GM10248 (cell line): ENCODE data around the gene TIGAR.

ENCODE experiments used
- CTCF ChIA-PET: fragments of 300-600 bp; sonication (Branson Sonifier 250); formaldehyde crosslinking; extraction: SDS; loops from one replicate; lab custom pipeline; 2021; ENCODE audit warnings: antibody characterized with exemption; lab: Yijun Ruan, JAX
- POLR2A ChIA-PET: fragments of 350-650 bp; sonication (Branson Sonifier 250); formaldehyde crosslinking; extraction: SDS; loops from one replicate; lab custom pipeline; 2020; ENCODE audit warnings: antibody characterized with exemption; lab: Yijun Ruan, JAX
- DNase-seq: peaks from one replicate; pipeline ENCODE4 v3.0.0; 2012; ENCODE audit errors: extremely low spot score
- TF ChIP-seq, protein P1 (sequence below): IDR thresholded peaks from 2 replicates; pipeline ENCODE4 v1.5.1; 2012; ENCODE audit warnings: mild to moderate bottlenecking, low read depth; ENCODE audit errors: extremely low read depth, missing control alignments, control extremely low read depth

TIGAR gene

DNA sequence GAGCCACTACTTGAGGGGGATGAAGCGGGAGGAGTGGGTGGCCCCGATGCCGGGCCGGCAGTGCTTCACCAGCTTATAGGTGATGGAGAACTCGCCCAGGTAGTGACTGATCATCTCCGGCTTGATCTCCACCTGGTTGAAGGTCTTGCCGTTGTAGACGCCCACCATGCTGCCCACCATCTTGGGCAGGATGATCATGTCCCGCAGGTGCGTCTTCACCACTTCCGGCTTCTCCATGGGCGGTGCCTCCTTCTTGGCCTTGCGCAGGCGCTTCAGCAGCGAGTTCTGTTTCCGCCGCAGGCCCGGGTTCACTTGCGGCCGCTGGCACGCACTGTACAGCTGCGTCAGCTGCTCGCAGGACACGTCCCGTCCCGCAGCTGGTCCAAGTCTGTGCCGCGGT is 3.4 kb downstream of the TIGAR start:
- POLR2A ChIA-PET = no interaction called here
- no peak for DNase-seq
- TF ChIP-seq, protein P1, sequence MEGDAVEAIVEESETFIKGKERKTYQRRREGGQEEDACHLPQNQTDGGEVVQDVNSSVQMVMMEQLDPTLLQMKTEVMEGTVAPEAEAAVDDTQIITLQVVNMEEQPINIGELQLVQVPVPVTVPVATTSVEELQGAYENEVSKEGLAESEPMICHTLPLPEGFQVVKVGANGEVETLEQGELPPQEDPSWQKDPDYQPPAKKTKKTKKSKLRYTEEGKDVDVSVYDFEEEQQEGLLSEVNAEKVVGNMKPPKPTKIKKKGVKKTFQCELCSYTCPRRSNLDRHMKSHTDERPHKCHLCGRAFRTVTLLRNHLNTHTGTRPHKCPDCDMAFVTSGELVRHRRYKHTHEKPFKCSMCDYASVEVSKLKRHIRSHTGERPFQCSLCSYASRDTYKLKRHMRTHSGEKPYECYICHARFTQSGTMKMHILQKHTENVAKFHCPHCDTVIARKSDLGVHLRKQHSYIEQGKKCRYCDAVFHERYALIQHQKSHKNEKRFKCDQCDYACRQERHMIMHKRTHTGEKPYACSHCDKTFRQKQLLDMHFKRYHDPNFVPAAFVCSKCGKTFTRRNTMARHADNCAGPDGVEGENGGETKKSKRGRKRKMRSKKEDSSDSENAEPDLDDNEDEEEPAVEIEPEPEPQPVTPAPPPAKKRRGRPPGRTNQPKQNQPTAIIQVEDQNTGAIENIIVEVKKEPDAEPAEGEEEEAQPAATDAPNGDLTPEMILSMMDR = no peak
- CTCF ChIA-PET = interaction anchor here (1.0 to 2.2 kb wide), 2 partner anchors 10 to 48 kb away, joined by 3 to 5 read pairs; no protein-coding TSS in a partner anchor

DNA sequence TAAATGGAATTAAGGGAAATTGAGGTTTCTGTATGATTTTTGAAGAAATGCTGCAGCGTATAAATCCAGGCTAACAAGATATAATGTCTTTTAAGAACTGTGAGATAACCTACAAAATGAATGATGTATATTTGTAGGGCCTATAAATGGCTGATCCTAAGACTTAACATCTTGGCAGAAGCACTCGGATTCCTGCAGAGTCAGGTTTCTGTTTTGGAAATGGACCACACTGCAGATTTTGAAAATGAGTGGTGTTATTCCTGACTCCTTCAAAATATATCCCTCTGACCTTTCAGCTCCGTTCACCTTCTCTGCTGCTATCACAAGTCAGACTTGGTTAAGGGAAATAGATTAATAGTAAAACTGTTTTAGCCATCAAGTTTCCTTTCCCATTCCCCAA is 5.0 kb downstream of the TIGAR start:
- TF ChIP-seq, protein P1 = no peak
- ChIA-PET POLR2A (no interaction called here), CTCF (interaction anchor here (1.3 to 2.2 kb wide), 4 partner anchors 9 to 279 kb away, joined by 3 to 5 read pairs (median 4); no protein-coding TSS in a partner anchor)
- DNase-seq = no peak

DNA sequence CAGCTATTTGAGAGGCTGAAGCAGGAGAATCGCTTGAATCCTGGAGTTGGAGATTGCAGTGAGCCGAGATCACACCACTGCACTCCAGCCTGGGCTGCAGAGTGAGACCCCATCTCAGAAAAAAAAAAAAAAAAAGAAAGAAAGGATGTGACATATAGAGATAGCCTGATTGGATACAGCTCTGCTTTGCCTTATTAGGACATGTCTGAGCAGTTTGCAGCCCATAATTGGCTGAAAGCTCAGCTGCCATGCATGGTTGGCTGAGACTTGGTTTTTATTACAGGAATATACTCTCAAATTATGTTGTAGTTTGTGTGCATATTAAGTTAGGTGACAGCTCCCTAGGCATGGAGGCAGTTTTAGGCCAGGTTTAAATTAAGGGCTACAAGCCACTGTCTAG is 6.3 kb downstream of the TIGAR start:
- ChIA-PET CTCF (no interaction called here), POLR2A (no interaction called here)
- TF ChIP-seq, protein P1 = no peak
- no peak for DNase-seq

DNA sequence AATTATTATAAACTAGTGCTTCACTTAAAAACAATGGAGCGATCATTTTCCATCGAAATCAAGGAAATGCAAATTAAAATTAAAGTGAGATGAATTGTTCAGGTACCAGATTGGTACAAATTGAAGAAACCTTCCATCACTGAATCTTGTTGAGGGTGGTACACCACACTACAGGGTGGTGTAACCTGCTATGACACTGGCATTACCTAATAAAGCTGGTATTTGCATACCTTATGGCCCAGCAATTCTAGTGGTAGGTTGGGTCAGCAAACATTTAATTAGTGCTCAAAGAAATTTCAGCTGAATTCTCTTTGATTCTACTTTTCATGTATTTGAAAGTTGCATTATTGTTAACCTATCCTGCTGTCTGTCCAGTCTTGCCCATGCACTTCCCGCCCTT is 9.2 kb downstream of the TIGAR start:
- CTCF ChIA-PET = no interaction called here
- POLR2A ChIA-PET = no interaction called here
- no peak for DNase-seq
- TF ChIP-seq, protein P1 = no peak

DNA sequence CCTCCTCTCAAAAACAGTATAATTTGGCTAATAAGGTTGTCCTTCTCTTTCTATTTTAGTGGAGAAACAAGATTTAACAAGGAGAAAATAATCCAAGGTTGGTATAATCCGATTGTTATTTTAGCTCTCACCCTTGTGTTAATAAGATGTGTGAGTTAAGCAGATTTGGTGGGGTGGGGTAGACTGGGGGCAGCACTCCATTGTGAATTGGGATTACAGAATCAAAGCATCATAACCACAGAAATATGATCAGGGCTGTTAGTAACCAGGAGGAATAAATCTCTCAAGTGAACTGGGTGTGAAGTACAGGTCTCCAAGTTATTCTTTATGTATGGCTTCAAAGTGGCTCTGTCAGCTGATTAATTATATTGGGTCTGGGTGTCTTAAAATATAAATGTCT is 10.2 kb downstream of the TIGAR start:
- CTCF ChIA-PET = no interaction called here

DNA sequence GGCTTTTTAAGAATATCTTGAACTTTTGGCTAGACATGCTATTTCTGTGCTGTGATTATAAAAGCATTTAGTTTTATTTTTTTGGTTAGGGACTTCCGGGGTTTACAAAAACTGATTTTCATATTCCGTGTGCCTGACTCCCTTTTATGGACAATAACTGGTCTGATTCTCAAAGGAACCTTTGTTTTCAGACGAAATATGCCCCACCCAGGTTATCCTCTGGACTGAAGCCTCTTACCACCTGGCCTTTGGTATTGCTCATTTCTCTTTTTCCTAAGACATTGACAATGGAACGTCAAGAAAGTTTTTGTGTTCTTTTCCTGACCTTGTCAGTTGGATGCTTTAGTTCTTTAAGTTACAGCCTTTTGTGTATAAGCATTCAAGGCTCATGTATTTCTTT is 10.8 kb downstream of the TIGAR start:
- no peak for DNase-seq
- POLR2A ChIA-PET = no interaction called here
- CTCF ChIA-PET = no interaction called here
- TF ChIP-seq, protein P1 = no peak

More for the DNA sequence above, 10.2 kb downstream of the TIGAR start:
- TF ChIP-seq, protein P1 = no peak
- DNase-seq = no peak
- POLR2A ChIA-PET = no interaction called here
